OCI-LY7 (cell line): ENCODE data around the gene HEATR9. TPM values are rescaled to one million over a fixed set of nuclear protein-coding genes. Genes with fewer than 3 reads are reported as not detected.

Experiments
- BruUV-seq: library from RNA; stranded (reverse); fragments of 400-500 nt; replicated peaks from 2 replicates; lab custom pipeline; 2021; lab: Mats Ljungman, UMichigan
- CTCF ChIA-PET: fragments of 300-600 bp; sonication (Branson Sonifier 250); formaldehyde crosslinking; loops from one replicate; lab custom pipeline; 2022; ENCODE audit warnings: antibody characterized with exemption; ENCODE audit not compliant: unreplicated experiment; lab: Charles Lee
- POLR2A ChIA-PET: fragments of 300-600 bp; sonication (Branson Sonifier 250); formaldehyde crosslinking; loops from one replicate; lab custom pipeline; 2022; ENCODE audit warnings: antibody characterized with exemption; lab: Charles Lee
- DNase-seq: peaks from one replicate; pipeline ENCODE4 v3.0.0-alpha.2; 2015; ENCODE audit warnings: low spot score
- H2AFZ ChIP-seq: fragments of 200-600 bp; sonication (generic), shearing (Covaris generic); 2 replicates; pipeline ENCODE4 v1.6.1; 2014; ENCODE audit warnings: mild to moderate bottlenecking, antibody characterized with exemption, low read length, moderate library complexity
- H3K27ac ChIP-seq: fragments of 200-600 bp; sonication (generic); 2 replicates; pipeline ENCODE4 v1.5.1; 2014; ENCODE audit warnings: mixed run types, low read depth, mild to moderate bottlenecking, moderate library complexity, low read length, inconsistent platforms; ENCODE audit not compliant: poor library complexity, severe bottlenecking
- H3K36me3 ChIP-seq: fragments of 200-600 bp; sonication (generic); 2 replicates; pipeline ENCODE4 v1.6.1; 2014; ENCODE audit warnings: mild to moderate bottlenecking, antibody characterized with exemption, low read length, moderate library complexity, mixed read lengths; ENCODE audit not compliant: insufficient read depth
- H3K4me1 ChIP-seq: fragments of 200-600 bp; sonication (generic); 2 replicates; pipeline ENCODE4 v1.5.1; 2014; ENCODE audit warnings: mild to moderate bottlenecking, low read length; ENCODE audit not compliant: insufficient read depth, poor library complexity, severe bottlenecking
- H3K4me2 ChIP-seq: fragments of 200-600 bp; sonication (generic); 2 replicates; pipeline ENCODE4 v1.6.1; 2014; ENCODE audit warnings: mild to moderate bottlenecking, low read length
- H3K4me3 ChIP-seq: fragments of 200-600 bp; sonication (generic); 2 replicates; pipeline ENCODE4 v1.5.1; 2014; ENCODE audit warnings: mild to moderate bottlenecking, low read depth, low read length; ENCODE audit not compliant: poor library complexity, severe bottlenecking
- H3K79me2 ChIP-seq: fragments of 200-600 bp; sonication (generic); 2 replicates; pipeline ENCODE4 v1.6.1; 2016; ENCODE audit warnings: low read depth, mild to moderate bottlenecking, low read length, moderate library complexity, mixed read lengths; ENCODE audit not compliant: insufficient read depth
- H3K9me2 ChIP-seq: fragments of 200-600 bp; sonication (generic); 2 replicates; pipeline ENCODE4 v1.6.1; 2016; ENCODE audit warnings: mild to moderate bottlenecking, low read length, mixed read lengths; ENCODE audit not compliant: insufficient read depth
- H3K9me3 ChIP-seq: fragments of 200-600 bp; sonication (generic); 2 replicates; pipeline ENCODE4 v1.6.1; 2014; ENCODE audit warnings: mild to moderate bottlenecking, mixed run types, low read length, mixed read lengths
- H4K20me1 ChIP-seq: fragments of 200-600 bp; sonication (generic); 2 replicates; pipeline ENCODE4 v1.6.1; 2014; ENCODE audit warnings: mild to moderate bottlenecking, antibody characterized with exemption, low read length, moderate library complexity, mixed read lengths; ENCODE audit not compliant: insufficient read depth
- EZH2phosphoT487 ChIP-seq: fragments of 200-600 bp; sonication (generic); IDR thresholded peaks from 2 replicates; pipeline ENCODE4 v1.6.1; 2018; ENCODE audit warnings: low read depth, borderline replicate concordance, mild to moderate bottlenecking, mixed run types, antibody characterized with exemption, low read length, moderate library complexity, mixed read lengths
- intact Hi-C: fragments of 100-400 bp; cut with micrococcal nuclease; formaldehyde crosslinking; loops from one replicate; pipeline ENCODE4 v1.10.0; 2022; ENCODE audit not compliant: unreplicated experiment
- small RNA-seq: library from RNA; depleted of rRNA; stranded (forward); fragments of <200 nt; gene quantifications from one replicate; pipeline ENCODE3, GENCODE V24; 2014
- total RNA-seq, 2 experiments: library from RNA; depleted of rRNA in 1 of 2; stranded (reverse); fragments of >200 nt in 1 of 2; shearing (Covaris generic) in 1 of 2; gene quantifications; 2 replicates each; pipeline ENCODE4 v1.2.3, GENCODE V29; 2014 to 2022
- TF ChIP-seq, protein P1 (sequence below): fragments of 200-600 bp; sonication (generic); conservative IDR thresholded peaks from 2 replicates; pipeline ENCODE4 v1.5.1; 2014; ENCODE audit warnings: mild to moderate bottlenecking, antibody characterized with exemption, low read length, moderate library complexity, mixed read lengths

HEATR9 gene
- total RNA-seq, 2 experiments from 2014 or later, result not detected

GRCh38 chr17:35807371-35808144 is 61.1 kb downstream of the HEATR9 start:
- Histone ChIP-seq H2AFZ (peak overlapping the region; percentile 96; the same call in 1 of the 2 replicates), H3K9me3 (no peaks in the 10 kb centered on the region), H3K79me2 (peaks cover 32% of the 10 kb centered on the region), H3K9me2 (no peaks in the 10 kb centered on the region), H3K27ac (peak overlapping the region; percentile 78), H3K4me1 (peaks cover 28% of the 10 kb centered on the region), H4K20me1 (peaks cover 23% of the 10 kb centered on the region), H3K4me2 (peak overlapping the region; percentile 98), H3K4me3 (peak overlapping the region; percentile 91), H3K36me3 (peaks cover 28% of the 10 kb centered on the region; the same call in 1 of the 2 replicates)
- intact Hi-C loops, result loop anchor here (5.0 kb wide), 1 partner anchor 220 kb away; the partner anchor contains the start of gene AP2B1
- CTCF ChIA-PET, result interaction anchor here (1.4 to 1.9 kb wide), 2 partner anchors 43 to 48 kb away, joined by 3 to 13 read pairs; no protein-coding TSS in a partner anchor
- no peak for DNase-seq
- POLR2A ChIA-PET, result interaction anchor here (0.6 to 1.9 kb wide), 4 partner anchors 10 to 229 kb away, joined by 3 to 5 read pairs (median 4); partner anchors contain the start of gene PEX12
- no peak for TF ChIP-seq EZH2phosphoT487
- TF ChIP-seq, protein P1, sequence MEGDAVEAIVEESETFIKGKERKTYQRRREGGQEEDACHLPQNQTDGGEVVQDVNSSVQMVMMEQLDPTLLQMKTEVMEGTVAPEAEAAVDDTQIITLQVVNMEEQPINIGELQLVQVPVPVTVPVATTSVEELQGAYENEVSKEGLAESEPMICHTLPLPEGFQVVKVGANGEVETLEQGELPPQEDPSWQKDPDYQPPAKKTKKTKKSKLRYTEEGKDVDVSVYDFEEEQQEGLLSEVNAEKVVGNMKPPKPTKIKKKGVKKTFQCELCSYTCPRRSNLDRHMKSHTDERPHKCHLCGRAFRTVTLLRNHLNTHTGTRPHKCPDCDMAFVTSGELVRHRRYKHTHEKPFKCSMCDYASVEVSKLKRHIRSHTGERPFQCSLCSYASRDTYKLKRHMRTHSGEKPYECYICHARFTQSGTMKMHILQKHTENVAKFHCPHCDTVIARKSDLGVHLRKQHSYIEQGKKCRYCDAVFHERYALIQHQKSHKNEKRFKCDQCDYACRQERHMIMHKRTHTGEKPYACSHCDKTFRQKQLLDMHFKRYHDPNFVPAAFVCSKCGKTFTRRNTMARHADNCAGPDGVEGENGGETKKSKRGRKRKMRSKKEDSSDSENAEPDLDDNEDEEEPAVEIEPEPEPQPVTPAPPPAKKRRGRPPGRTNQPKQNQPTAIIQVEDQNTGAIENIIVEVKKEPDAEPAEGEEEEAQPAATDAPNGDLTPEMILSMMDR, result no peak
- no TSS peak for BruUV-seq

Small RNA genes lying within 50 kb of the gene (small RNA-seq; reads per million reads assigned to genes)
- gene RF00100, result 5,943 reads per million, percentile 100 among the genes with 10 or more reads in this experiment

Other genes with a start within 250 kb of the HEATR9 start
- not detected in 2 replicates for gene RASL10B, start 137.3 kb downstream of the HEATR9 start, total RNA-seq (2014; rRNA removed; shearing (Covaris generic))
- not detected in 2 replicates for gene RASL10B, start 137.3 kb downstream of the HEATR9 start, total RNA-seq (2022)
- not detected in 2 replicates for gene GAS2L2, start 115.7 kb downstream of the HEATR9 start, total RNA-seq (2014; rRNA removed; shearing (Covaris generic))
- gene GAS2L2, start 115.7 kb downstream of the HEATR9 start, total RNA-seq (2022), result 0.21 TPM in 1 of 2 replicates, not detected in the other
- not detected in 2 replicates for gene C17orf50, start 108.0 kb downstream of the HEATR9 start, total RNA-seq (2014; rRNA removed; shearing (Covaris generic))
- not detected in 2 replicates for gene C17orf50, start 108.0 kb downstream of the HEATR9 start, total RNA-seq (2022)
- not detected in 2 replicates for gene MMP28, start 73.2 kb downstream of the HEATR9 start, total RNA-seq (2014; rRNA removed; shearing (Covaris generic))
- gene MMP28, start 73.2 kb downstream of the HEATR9 start, total RNA-seq (2022), result not detected in 2 replicates
- gene TAF15, start 59.4 kb downstream of the HEATR9 start, total RNA-seq (2014; rRNA removed; shearing (Covaris generic)), result 61.9 and 65.9 TPM in 2 replicates
- 256 and 279 TPM in 2 replicates for gene TAF15, start 59.4 kb downstream of the HEATR9 start, total RNA-seq (2022)
- gene CCL5, start 11.5 kb upstream of the HEATR9 start, total RNA-seq (2014; rRNA removed; shearing (Covaris generic)), result not detected in 2 replicates
- 0.41 and 0.88 TPM in 2 replicates for gene CCL5, start 11.5 kb upstream of the HEATR9 start, total RNA-seq (2022)
- gene RDM1, start 61.9 kb upstream of the HEATR9 start, total RNA-seq (2014; rRNA removed; shearing (Covaris generic)), result 3.3 and 4.1 TPM in 2 replicates
- 11.0 and 16.4 TPM in 2 replicates for gene RDM1, start 61.9 kb upstream of the HEATR9 start, total RNA-seq (2022)
- not detected in 2 replicates for gene LYZL6, start 74.8 kb upstream of the HEATR9 start, total RNA-seq (2014; rRNA removed; shearing (Covaris generic))
- not detected in 2 replicates for gene LYZL6, start 74.8 kb upstream of the HEATR9 start, total RNA-seq (2022)
- gene CCL16, start 112.6 kb upstream of the HEATR9 start, total RNA-seq (2014; rRNA removed; shearing (Covaris generic)), result not detected in 2 replicates
- gene CCL16, start 112.6 kb upstream of the HEATR9 start, total RNA-seq (2022), result not detected in 2 replicates
- not detected in 2 replicates for gene CCL14, start 117.8 kb upstream of the HEATR9 start, total RNA-seq (2014; rRNA removed; shearing (Covaris generic))
- gene CCL14, start 117.8 kb upstream of the HEATR9 start, total RNA-seq (2022), result not detected in 2 replicates
- not detected in 2 replicates for gene CCL15, start 132.7 kb upstream of the HEATR9 start, total RNA-seq (2014; rRNA removed; shearing (Covaris generic))
- not detected in 2 replicates for gene CCL15, start 132.7 kb upstream of the HEATR9 start, total RNA-seq (2022)
- gene CCL23, start 149.1 kb upstream of the HEATR9 start, total RNA-seq (2014; rRNA removed; shearing (Covaris generic)), result not detected in 2 replicates
- not detected in 2 replicates for gene CCL23, start 149.1 kb upstream of the HEATR9 start, total RNA-seq (2022)
- not detected in 2 replicates for gene CCL18, start 195.4 kb upstream of the HEATR9 start, total RNA-seq (2014; rRNA removed; shearing (Covaris generic))
- gene CCL18, start 195.4 kb upstream of the HEATR9 start, total RNA-seq (2022), result not detected in 2 replicates
- gene CCL3, start 221.3 kb upstream of the HEATR9 start, total RNA-seq (2014; rRNA removed; shearing (Covaris generic)), result not detected in 2 replicates
- gene CCL3, start 221.3 kb upstream of the HEATR9 start, total RNA-seq (2022), result not detected in 2 replicates
- 0.09 TPM in 1 of 2 replicates, not detected in the other for gene CCL4, start 234.9 kb upstream of the HEATR9 start, total RNA-seq (2014; rRNA removed; shearing (Covaris generic))
- not detected in 2 replicates for gene CCL4, start 234.9 kb upstream of the HEATR9 start, total RNA-seq (2022)